Endothelial cell of hepatic sinusoid (primary cell): Measurements from ENCODE around the gene IGFLR1.

Experiments used
- in situ Hi-C: cut with HindIII; loops from 2 replicates; pipeline ENCODE4 v1.10.0; 2017; ENCODE audit warnings: low sequenced_read_pairs

The IGFLR1 gene

GRCh38 chr19:35742121-35742724 is at the start of gene IGFLR1:
Gene IGFLR1 (minus strand): TSS chr19:35742452. CDS start chr19:35741180, 1,272 bp downstream.
- in situ Hi-C loops = no loop called here

- in situ Hi-C loops = no loop called here
These were observed 49.6 kb upstream of the IGFLR1 start for GRCh38 chr19:35791814-35792279.

DNA sequence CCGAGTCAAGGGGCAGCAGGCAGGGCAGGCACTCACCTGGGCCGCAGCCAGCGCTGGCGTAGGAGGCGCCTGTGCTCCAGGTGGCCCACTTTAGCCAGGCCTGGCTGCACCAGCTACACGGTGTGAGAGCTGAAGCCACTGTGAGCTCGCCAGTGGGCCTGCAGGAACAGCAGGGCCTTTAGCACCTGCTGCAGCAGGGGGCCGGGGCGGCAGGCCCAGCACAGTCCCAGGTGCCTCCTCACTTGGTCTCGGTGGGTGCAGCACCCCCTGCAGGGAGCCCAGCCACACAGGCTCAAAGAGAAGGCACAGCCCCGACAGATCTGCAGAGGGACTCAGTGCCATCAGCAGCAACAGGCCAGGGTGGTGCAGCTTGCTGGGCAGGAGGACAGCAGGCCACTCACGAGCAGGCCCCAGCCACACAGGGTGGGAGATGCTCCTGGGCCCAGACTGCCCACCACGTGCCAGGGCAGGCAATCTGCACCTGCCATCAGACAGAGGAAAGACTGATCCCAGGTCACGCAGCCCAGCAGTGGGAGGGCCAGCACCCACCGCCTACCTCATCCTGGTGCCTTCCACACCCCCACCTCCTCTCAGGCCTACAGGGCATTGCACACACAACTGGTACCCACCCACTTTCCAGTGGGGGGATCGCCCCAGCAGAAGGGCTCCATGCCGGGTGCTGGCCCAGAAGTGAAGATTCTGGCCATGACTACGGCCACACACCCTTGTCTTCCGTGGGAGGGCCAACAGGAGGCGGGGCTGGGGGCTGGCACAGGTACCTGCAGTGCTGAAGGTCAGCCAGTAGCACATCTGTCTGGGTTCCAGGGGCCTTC is 48.9 kb upstream of the IGFLR1 start:
- in situ Hi-C loops = no loop called here

DNA sequence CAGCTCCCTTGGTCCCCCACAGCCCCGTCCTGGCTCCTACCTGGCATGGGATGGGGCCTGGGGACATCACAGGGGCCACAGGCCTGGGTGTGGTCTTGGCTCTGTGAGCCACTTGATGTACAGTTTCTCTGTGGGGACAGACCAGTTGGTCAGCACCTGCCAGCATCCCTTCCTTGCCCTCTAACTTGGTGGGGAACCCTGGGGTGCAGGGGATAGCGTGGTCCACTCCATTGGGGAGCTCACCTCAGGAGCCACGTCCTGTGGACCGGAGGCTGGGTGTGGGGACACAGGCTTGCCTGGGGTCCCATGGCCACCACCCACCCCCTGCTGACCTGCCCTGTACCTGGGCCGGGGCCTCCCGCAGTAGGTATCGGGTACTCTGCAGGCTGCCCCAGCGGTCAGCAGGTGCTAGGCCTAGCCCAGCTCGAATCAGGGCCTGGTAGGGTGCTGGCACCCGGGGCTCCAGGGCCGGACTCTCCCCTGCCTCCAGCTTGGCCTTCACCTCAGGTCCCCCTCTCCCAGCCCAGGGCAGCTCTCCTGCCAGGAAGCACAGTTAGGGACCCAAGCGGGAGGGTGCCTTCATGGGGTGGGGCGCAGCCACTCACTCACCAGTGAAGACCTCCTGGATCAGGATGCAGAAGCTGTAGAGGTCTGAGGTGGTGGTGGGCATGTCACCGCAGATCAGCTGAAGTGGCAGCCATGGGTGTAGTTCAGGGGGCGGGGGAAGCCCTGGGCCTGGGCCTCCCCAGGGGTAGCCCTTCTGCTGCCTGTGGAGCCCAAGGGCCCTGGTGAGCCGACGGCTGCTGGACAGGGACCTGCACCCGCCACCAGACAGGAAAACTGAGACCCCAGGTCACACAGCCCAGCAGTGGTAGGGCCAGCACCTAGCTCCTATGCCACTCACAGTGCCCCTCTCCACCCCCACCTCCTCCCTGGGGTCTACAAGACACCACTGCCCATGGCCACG is 48.0 kb upstream of the IGFLR1 start:
- in situ Hi-C loops = no loop called here

- in situ Hi-C loops = no loop called here
These were observed 47.1 kb upstream of the IGFLR1 start for GRCh38 chr19:35789195-35789977.

DNA sequence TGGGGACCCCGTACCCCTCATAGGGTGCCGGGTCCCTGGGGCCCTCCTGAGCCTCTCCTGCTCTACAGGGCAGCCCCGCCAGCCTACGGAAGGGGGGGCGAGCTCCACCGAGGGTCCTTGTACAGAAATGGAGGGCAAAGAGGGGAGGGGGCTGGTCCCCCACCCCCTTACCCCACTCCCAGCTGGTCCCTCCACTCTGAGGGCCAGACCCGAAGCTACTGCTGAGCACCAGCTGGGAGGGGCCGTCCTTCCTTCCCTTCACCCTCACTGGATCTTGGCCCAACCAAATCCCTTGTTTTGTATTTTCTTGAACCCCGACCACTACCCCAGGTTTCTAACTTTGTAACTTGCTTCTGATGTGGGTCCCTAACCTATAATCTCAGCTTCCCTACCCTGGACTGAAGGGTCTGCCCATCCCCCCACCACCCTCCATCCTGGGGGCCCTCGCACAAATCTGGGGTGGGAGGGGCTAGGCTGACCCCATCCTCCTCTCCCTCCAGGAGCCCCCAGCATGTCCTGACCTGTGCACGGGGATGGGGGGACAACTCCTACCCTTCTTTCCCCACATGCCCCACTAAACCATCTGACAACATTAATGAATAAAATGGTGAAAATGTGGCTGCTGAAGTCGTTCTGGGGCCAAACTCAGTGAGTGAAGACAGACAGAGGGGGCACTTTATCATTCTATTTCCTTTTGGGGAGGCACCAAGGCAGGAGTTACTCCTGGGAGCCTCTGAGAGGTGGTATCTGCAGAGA is 46.1 kb upstream of the IGFLR1 start:
- in situ Hi-C loops = no loop called here

- in situ Hi-C loops = no loop called here
These were observed 45.1 kb upstream of the IGFLR1 start for GRCh38 chr19:35787227-35787799.

DNA sequence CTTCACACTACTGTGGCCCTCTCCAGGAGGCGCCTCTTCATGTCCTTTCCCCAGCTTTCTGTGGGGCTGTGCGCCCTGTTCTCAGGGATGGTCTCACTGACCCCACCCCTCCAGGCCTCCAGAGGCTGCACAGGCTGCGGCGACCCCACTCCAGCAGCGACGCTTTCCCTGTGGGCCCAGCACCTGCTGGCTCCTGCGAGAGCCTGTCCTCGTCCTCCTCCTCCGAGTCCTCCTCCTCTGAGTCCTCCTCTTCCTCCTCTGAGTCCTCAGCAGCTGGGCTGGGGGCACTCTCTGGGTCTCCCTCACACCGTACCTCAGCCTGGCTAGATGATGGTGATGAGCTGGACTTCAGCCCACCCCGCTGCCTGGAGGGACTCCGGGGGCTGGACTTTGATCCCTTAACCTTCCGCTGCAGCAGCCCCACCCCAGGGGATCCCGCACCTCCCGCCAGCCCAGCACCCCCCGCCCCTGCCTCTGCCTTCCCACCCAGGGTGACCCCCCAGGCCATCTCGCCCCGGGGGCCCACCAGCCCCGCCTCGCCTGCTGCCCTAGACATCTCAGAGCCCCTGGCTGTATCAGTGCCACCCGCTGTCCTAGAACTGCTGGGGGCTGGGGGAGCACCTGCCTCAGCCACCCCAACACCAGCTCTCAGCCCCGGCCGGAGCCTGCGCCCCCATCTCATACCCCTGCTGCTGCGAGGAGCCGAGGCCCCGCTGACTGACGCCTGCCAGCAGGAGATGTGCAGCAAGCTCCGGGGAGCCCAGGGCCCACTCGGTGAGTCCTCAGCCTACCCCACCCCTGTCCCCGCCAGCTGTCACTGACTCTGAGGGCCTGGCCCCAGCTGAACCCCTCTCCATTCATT is 44.3 kb upstream of the IGFLR1 start:
- in situ Hi-C loops = no loop called here

GRCh38 chr19:35785339-35785627 is 43.0 kb upstream of the IGFLR1 start:
- in situ Hi-C loops = no loop called here

DNA sequence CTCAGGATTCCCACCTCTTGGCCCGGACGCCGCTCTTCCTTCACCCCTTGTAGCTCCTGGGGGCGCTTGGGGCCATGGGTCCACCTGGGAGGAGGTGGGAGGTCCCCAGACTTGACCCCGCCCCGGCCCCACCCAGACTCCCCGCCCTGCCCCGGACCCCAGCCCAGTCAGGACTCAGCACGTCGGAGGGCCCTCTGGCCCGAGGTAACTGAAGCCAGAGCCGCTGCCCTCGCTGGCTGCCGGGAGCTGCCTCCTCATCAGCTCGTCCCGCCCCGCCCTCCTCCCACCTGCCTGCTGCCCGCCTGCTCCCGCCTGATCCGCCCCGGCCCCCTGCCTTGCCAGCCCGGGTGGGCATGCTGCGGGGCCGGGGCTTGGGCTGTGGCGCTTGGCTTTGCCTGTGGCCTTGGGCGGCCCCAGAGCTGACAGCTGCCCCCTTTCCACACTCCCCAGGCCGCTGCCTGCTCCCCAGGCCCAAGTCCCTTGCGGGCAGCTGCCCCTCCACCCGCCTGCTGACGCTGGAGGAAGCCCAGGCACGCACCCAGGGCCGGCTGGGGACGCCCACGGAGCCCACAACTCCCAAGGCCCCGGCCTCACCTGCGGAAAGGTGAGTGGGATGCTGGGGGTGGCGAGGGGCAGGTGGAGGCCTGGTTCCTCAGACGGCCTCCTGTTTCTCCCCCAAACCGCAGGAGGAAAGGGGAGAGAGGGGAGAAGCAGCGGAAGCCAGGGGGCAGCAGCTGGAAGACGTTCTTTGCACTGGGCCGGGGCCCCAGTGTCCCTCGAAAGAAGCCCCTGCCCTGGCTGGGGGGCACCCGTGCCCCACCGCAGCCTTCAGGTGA is 42.5 kb upstream of the IGFLR1 start:
- in situ Hi-C loops = no loop called here

GRCh38 chr19:35783469-35784434 is 41.5 kb upstream of the IGFLR1 start:
- in situ Hi-C loops = no loop called here

GRCh38 chr19:35782589-35782988 is 40.3 kb upstream of the IGFLR1 start:
- in situ Hi-C loops = no loop called here

DNA sequence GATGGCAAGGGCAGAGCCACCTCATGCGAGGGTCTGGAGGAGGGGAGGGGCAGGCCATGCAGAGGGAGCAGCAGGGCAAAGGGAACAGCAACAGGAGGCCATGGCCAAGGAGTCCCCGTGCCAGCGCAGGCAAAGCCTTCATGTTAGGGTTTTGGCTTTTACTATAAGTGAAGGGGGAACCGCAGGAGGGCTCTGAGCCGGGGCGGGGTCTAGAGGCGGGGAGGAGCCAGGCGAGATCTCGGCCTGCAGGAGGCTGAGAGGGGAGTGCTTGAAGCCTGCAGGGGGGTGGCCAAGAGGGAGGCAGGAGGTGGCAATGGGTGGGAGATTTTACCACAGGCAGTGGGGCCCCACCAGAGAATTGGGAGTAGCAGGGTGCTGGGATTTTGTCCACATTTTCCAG is 39.4 kb upstream of the IGFLR1 start:
- in situ Hi-C loops = no loop called here

DNA sequence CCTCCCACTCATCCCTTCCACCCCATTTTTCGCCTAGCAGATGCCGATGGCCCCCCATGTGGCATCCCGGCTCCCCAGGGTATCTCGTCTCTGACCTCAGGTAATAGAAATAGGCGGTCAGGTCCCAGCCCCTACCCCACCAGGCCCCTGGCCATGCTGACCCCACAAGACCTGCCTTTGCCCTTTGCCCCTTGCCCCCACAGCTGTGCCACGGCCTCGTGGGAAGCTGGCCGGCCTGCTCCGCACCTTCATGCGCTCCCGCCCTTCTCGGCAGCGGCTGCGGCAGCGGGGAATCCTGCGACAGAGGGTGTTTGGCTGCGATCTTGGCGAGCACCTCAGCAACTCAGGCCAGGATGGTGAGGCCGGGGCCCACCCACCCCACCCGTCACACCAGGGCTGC is 38.5 kb upstream of the IGFLR1 start:
- in situ Hi-C loops = no loop called here

DNA sequence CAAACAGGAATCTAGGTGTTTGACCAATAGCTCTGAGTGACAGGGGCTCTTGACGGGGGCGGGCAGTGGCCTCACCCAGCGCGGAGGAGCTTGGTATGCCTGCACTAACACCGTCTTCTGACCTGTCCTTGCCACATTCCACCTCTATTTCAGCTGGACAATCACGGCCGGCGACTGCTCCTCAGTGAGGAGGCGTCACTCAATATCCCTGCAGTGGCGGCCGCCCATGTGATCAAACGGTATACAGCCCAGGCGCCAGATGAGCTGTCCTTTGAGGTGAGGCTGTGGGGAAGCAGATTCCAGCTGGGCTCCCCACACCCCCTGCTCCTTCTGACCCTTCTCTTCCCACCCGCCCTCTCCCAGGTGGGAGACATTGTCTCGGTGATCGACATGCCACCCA is 37.8 kb upstream of the IGFLR1 start:
- in situ Hi-C loops = no loop called here

GRCh38 chr19:35779033-35779432 is 36.8 kb upstream of the IGFLR1 start:
- in situ Hi-C loops = no loop called here

DNA sequence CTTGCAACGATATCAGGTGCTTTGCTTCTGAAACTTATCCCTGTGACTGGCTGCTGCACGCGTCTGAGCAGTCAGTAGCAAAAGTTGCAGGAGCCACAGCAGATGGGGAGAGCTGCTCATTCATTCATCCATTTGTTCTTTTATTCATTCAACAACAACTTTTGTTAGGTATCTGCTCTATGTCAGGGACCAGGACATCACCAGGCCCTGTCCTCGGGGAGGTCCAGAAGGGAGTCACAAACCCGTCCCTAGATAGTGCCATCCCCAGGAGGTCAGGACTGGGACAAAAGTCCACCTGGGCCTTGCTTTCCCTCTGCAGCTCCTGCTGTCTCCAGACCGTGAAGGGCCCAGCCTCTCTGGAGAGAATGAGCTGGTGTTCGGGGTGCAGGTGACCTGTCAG is 35.7 kb upstream of the IGFLR1 start:
- in situ Hi-C loops = no loop called here
